MM.1S (cell line): ENCODE data around the gene FBXO38.

Experiments
- DNase-seq: peaks from one replicate; pipeline ENCODE4 v3.0.0-alpha.2; 2015
- H2AFZ ChIP-seq: fragments of 300-600 bp; sonication (generic); 2 replicates; pipeline ENCODE4 v1.6.0; 2016; ENCODE audit warnings: antibody characterized with exemption, low read length
- H3F3A ChIP-seq: fragments of 300-600 bp; sonication (generic); 2 replicates; pipeline ENCODE4 v1.6.1; 2016; ENCODE audit warnings: mild to moderate bottlenecking, antibody characterized with exemption, low read length, moderate library complexity, mixed read lengths; ENCODE audit not compliant: insufficient read depth
- H3K27ac ChIP-seq: fragments of 300-600 bp; sonication (generic); 2 replicates; pipeline ENCODE4 v1.5.1; 2016; ENCODE audit warnings: mild to moderate bottlenecking, low read length
- H3K27me3 ChIP-seq: fragments of 300-600 bp; sonication (generic); replicated peaks from 2 replicates; pipeline ENCODE4 v1.6.0; 2016; ENCODE audit warnings: low read length; ENCODE audit not compliant: insufficient read depth
- H3K36me3 ChIP-seq: fragments of 300-600 bp; sonication (generic); replicated peaks from 2 replicates; pipeline ENCODE4 v1.6.1; 2016; ENCODE audit warnings: mild to moderate bottlenecking, low read length, mixed read lengths; ENCODE audit not compliant: insufficient read depth
- H3K4me1 ChIP-seq: fragments of 300-600 bp; sonication (generic); 2 replicates; pipeline ENCODE4 v1.6.1; 2016; ENCODE audit warnings: low read length, mixed read lengths
- H3K4me2 ChIP-seq: fragments of 300-600 bp; sonication (generic); 2 replicates; pipeline ENCODE4 v1.6.0; 2016; ENCODE audit warnings: low read depth, low read length
- H3K4me3 ChIP-seq: fragments of 300-600 bp; sonication (generic); 2 replicates; pipeline ENCODE4 v1.5.1; 2016; ENCODE audit warnings: low read length, mixed read lengths
- H3K79me2 ChIP-seq: fragments of 300-600 bp; sonication (generic); 2 replicates; pipeline ENCODE4 v1.6.1; 2016; ENCODE audit warnings: mixed run types, low read length, mixed read lengths
- H3K9ac ChIP-seq: fragments of 300-600 bp; sonication (generic); 2 replicates; pipeline ENCODE4 v1.6.1; 2016; ENCODE audit warnings: low read length, mixed read lengths
- H3K9me2 ChIP-seq: fragments of 300-600 bp; sonication (generic); replicated peaks from 2 replicates; pipeline ENCODE4 v1.6.1; 2016; ENCODE audit warnings: mild to moderate bottlenecking, low read length, mixed read lengths; ENCODE audit not compliant: insufficient read depth
- H3K9me3 ChIP-seq: fragments of 300-600 bp; sonication (generic); replicated peaks from 2 replicates; pipeline ENCODE4 v1.6.1; 2016; ENCODE audit warnings: mild to moderate bottlenecking, low read length, mixed read lengths; ENCODE audit not compliant: insufficient read depth
- H4K20me1 ChIP-seq: fragments of 300-600 bp; sonication (generic); 2 replicates; pipeline ENCODE4 v1.6.1; 2016; ENCODE audit warnings: mild to moderate bottlenecking, low read length, moderate library complexity, mixed read lengths; ENCODE audit not compliant: insufficient read depth
- EZH2 ChIP-seq: fragments of 300-600 bp; sonication (generic); optimal IDR thresholded peaks from 2 replicates; pipeline ENCODE3; 2017; ENCODE audit warnings: low read depth, mild to moderate bottlenecking, antibody characterized with exemption, low read length, mixed read lengths
- EZH2phosphoT487 ChIP-seq: fragments of 300-600 bp; sonication (generic); IDR thresholded peaks from 2 replicates; pipeline ENCODE4 v1.6.1; 2018; ENCODE audit warnings: antibody characterized with exemption, low read length
- TF ChIP-seq, protein P1 (sequence below): fragments of 300-600 bp; sonication (generic); IDR thresholded peaks from 2 replicates; pipeline ENCODE4 v1.5.1; 2016; ENCODE audit warnings: antibody characterized with exemption, low read length, mixed read lengths

Gene FBXO38

DNA sequence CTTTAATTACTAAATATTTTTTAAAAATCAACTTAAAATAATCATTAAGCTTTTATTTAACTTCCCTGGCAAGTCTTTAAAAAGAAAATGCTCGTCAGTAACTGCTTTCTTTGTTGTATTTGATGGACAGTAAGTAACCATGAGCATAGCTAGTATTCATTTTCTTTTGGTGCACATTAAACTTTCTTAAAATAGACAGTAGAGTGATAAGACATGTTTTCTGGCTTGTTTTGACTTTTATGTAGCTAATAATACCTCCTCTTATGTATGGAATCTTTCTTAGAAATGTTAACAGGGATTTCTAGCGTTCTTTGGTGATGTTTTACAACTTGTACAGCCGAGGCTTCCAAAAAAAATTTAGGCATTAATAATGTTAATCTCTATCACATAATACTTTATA is 22.6 kb downstream of the FBXO38 start:
- no peaks in the 10 kb centered on the region for H3K9me3 ChIP-seq
- H3K36me3 ChIP-seq, result peaks cover 10% of the 10 kb centered on the region; the same call in 1 of the 2 replicates
- H3K4me3 ChIP-seq, result no peak overlapping the region
- no peak overlapping the region for H2AFZ ChIP-seq
- no peaks in the 10 kb centered on the region for H3K4me1 ChIP-seq
- no peaks in the 10 kb centered on the region for H3K9me2 ChIP-seq
- no peaks in the 10 kb centered on the region for H3K79me2 ChIP-seq
- no peak overlapping the region for H3K9ac ChIP-seq
- H3K4me2 ChIP-seq, result no peak overlapping the region
- H3K27ac ChIP-seq, result no peak overlapping the region
- DNase-seq, result no peak
- no peaks in the 10 kb centered on the region for H4K20me1 ChIP-seq
- H3K27me3 ChIP-seq, result no peaks in the 10 kb centered on the region
- TF ChIP-seq, protein P1, sequence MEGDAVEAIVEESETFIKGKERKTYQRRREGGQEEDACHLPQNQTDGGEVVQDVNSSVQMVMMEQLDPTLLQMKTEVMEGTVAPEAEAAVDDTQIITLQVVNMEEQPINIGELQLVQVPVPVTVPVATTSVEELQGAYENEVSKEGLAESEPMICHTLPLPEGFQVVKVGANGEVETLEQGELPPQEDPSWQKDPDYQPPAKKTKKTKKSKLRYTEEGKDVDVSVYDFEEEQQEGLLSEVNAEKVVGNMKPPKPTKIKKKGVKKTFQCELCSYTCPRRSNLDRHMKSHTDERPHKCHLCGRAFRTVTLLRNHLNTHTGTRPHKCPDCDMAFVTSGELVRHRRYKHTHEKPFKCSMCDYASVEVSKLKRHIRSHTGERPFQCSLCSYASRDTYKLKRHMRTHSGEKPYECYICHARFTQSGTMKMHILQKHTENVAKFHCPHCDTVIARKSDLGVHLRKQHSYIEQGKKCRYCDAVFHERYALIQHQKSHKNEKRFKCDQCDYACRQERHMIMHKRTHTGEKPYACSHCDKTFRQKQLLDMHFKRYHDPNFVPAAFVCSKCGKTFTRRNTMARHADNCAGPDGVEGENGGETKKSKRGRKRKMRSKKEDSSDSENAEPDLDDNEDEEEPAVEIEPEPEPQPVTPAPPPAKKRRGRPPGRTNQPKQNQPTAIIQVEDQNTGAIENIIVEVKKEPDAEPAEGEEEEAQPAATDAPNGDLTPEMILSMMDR, result no peak
- no peak for TF ChIP-seq EZH2phosphoT487
- TF ChIP-seq EZH2, result no peak
- no peaks in the 10 kb centered on the region for H3F3A ChIP-seq

DNA sequence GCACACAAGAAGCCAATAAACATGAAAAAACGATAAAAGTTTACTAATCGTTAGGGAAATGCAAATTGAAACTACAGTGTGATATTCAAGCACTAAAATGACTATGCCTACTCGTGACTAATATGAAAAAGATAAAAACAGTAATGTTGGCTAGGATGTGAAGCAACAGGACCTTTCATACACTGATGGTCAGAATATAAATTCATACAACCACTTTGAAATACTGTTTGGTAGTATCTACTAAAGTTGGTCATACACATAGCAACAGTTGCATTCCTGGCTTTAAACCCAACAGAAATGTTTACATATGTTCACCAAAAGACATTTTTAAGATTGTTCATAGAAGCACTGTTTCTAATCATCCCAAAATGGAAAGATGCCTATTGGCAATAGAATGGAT is 24.3 kb downstream of the FBXO38 start:
- no peaks in the 10 kb centered on the region for H4K20me1 ChIP-seq
- TF ChIP-seq, protein P1, result no peak
- TF ChIP-seq EZH2 (no peak), EZH2phosphoT487 (no peak)
- H3K9ac ChIP-seq, result no peak overlapping the region
- peaks cover 10% of the 10 kb centered on the region; the same call in 1 of the 2 replicates for H3K36me3 ChIP-seq
- H3K9me3 ChIP-seq, result no peaks in the 10 kb centered on the region
- H3K27ac ChIP-seq, result no peak overlapping the region
- no peak overlapping the region for H2AFZ ChIP-seq
- H3K79me2 ChIP-seq, result no peaks in the 10 kb centered on the region
- H3K4me1 ChIP-seq, result no peaks in the 10 kb centered on the region
- no peaks in the 10 kb centered on the region for H3F3A ChIP-seq
- H3K4me2 ChIP-seq, result no peak overlapping the region
- no peak for DNase-seq
- no peaks in the 10 kb centered on the region for H3K27me3 ChIP-seq
- no peaks in the 10 kb centered on the region for H3K9me2 ChIP-seq
- no peak overlapping the region for H3K4me3 ChIP-seq

DNA sequence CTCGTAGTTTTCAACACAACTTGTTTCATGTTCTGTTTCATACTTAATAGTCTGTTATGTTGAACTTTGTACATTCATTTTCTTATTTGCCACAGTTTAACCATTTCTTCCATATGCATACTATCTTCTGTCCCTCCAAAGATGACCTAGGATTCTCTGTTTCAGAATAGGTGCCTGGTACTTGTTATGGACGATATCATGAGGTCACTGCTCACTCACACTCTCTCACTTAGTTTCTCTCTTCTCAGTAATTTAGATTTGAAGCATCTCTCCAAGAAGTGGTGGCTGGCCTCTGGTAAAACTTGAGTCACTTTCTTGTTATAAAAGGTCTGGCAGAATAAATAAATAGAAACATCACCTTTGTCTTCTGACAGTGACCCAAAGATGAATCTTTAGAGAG is 28.4 kb downstream of the FBXO38 start:
- Histone ChIP-seq H3K9me2 (no peaks in the 10 kb centered on the region), H3K79me2 (no peaks in the 10 kb centered on the region), H3K27me3 (no peaks in the 10 kb centered on the region), H3K4me1 (no peaks in the 10 kb centered on the region), H3K36me3 (peaks cover 14% of the 10 kb centered on the region), H2AFZ (no peak overlapping the region), H3K4me3 (no peak overlapping the region), H3K9ac (no peak overlapping the region), H4K20me1 (no peaks in the 10 kb centered on the region), H3K9me3 (no peaks in the 10 kb centered on the region), H3K4me2 (no peak overlapping the region), H3F3A (no peaks in the 10 kb centered on the region), H3K27ac (no peak overlapping the region)
- DNase-seq, result no peak
- no peak for TF ChIP-seq EZH2
- TF ChIP-seq EZH2phosphoT487, result no peak
- TF ChIP-seq, protein P1, result no peak
